ENCODE measurements around the gene LIPA. TPM values are rescaled to one million over a fixed set of nuclear protein-coding genes. Genes with fewer than 3 reads are reported as not detected.

LIPA gene
- total RNA-seq, 5 donors from 2014 or later (not counting 1 experiment from before 2014, with no cell fraction given): 23.2 to 38.2 (median 33.6) TPM

GRCh38 chr10:89274928-89275327 is 23.4 kb upstream of the LIPA start:
- H3K36me3 ChIP-seq (ENCODE audit: control insufficient read depth in 2 of 2, extremely low read depth in 1 of 2, insufficient read depth in 1 of 2, low read length in 1 of 2): no peaks in the 10 kb centered on the region
- no peak for ATAC-seq (replicated peaks in 1 of 4)
- no peaks in the 10 kb centered on the region for H3K27me3 ChIP-seq (replicated peaks in 1 of 2; ENCODE audit: control insufficient read depth in 2 of 2, extremely low read depth in 1 of 2, insufficient read depth in 2 of 2, low read length in 1 of 2)
- no peaks in the 10 kb centered on the region for H3K9me3 ChIP-seq
- H3K4me1 Mint-ChIP-seq: no peaks in the 10 kb centered on the region
- H3K36me3 Mint-ChIP-seq: no peaks in the 10 kb centered on the region
- H3K4me1 ChIP-seq (ENCODE audit: control insufficient read depth in 1 of 2, extremely low read depth in 1 of 2, insufficient read depth in 2 of 2, low read length in 2 of 2): no peaks in the 10 kb centered on the region
- CTCF ChIA-PET: interaction anchor here (0.6 to 1.3 kb wide), 2 partner anchors 247 to 322 kb away, joined by 3 read pairs; no protein-coding TSS in a partner anchor
- 67% methylated on average over 2 of the region's 3 CpGs for WGBS (ENCODE audit: insufficient coverage)
- no peak overlapping the region for H3K4me3 ChIP-seq (ENCODE audit: control insufficient read depth in 1 of 2, extremely low read depth in 1 of 2, low read length in 1 of 2)
- no peak overlapping the region for H3K27ac Mint-ChIP-seq
- DNase-seq: no peak
- H3K27ac ChIP-seq (ENCODE audit: low read length): no peak overlapping the region
- POLR2A ChIA-PET: no interaction called here
- H3K9me3 Mint-ChIP-seq: no peaks in the 10 kb centered on the region
- peaks cover 2 to 7% of the 10 kb centered on the region in 2 donors for H3K27me3 Mint-ChIP-seq
- no peak overlapping the region for H3K4me3 Mint-ChIP-seq

DNA sequence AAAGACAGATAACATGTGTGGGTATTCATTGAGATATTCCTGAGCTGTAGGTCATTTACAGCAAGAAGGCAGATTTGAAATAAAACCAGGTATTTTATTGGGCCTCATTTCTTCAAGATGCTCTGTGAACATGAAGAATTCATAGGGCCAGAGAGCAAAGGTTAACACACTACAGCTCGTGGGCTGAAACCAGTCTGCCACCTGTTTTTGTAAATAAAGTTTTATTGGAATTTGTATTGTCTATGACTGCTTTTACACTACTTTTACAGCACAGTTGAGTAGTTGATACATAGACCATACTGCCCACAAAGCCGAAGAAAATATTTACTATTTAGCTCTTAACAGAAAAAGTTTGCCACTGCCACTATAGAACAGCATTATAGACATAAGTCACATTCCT is 22.1 kb upstream of the LIPA start:
- Mint-ChIP-seq H3K27ac (no peak overlapping the region), H3K4me3 (no peak overlapping the region), H3K36me3 (no peaks in the 10 kb centered on the region), H3K27me3 (peaks cover 2 to 7% of the 10 kb centered on the region in 2 donors), H3K9me3 (no peaks in the 10 kb centered on the region), H3K4me1 (no peaks in the 10 kb centered on the region)
- 75% methylated on average over 1 of the region's 2 CpGs for WGBS (ENCODE audit: insufficient coverage)
- no peaks in the 10 kb centered on the region for H3K27me3 ChIP-seq (replicated peaks in 1 of 2; ENCODE audit: control insufficient read depth in 2 of 2, extremely low read depth in 1 of 2, insufficient read depth in 2 of 2, low read length in 1 of 2)
- H3K36me3 ChIP-seq (ENCODE audit: control insufficient read depth in 2 of 2, extremely low read depth in 1 of 2, insufficient read depth in 1 of 2, low read length in 1 of 2): no peaks in the 10 kb centered on the region
- no peak for ATAC-seq (replicated peaks in 1 of 4)
- H3K9me3 ChIP-seq: no peaks in the 10 kb centered on the region
- POLR2A ChIA-PET: no interaction called here
- H3K27ac ChIP-seq (ENCODE audit: low read length): no peak overlapping the region
- H3K4me1 ChIP-seq (ENCODE audit: control insufficient read depth in 1 of 2, extremely low read depth in 1 of 2, insufficient read depth in 2 of 2, low read length in 2 of 2): no peaks in the 10 kb centered on the region
- no peak for DNase-seq
- no peak overlapping the region for H3K4me3 ChIP-seq (ENCODE audit: control insufficient read depth in 1 of 2, extremely low read depth in 1 of 2, low read length in 1 of 2)
- CTCF ChIA-PET: interaction anchor here in 1 of 2 donors (0.7 to 0.8 kb wide), 2 partner anchors 16 to 30 kb away, joined by 3 to 4 read pairs; no protein-coding TSS in a partner anchor

DNA sequence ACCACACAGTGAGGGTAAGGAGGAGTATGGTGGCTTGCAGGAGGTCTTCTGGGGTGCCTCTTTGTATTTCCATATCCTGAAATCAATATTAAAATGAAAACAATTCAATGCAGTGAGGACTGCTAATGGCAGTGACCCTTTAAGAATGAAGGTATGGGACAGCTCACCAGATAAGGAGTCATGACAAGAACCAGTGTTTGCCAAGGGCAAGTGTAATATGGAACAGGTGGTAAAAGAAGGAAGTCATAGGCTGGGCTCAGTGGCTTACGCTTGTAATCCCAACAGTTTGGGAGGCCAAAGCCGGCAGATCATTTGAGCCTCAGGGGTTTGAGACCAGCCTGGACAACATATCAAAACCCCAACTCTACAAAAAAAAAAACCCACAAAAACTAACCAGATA is 20.0 kb upstream of the LIPA start:
- Histone ChIP-seq H3K4me3 (ENCODE audit: control insufficient read depth in 1 of 2, extremely low read depth in 1 of 2, low read length in 1 of 2) (no peak overlapping the region), H3K4me1 (ENCODE audit: control insufficient read depth in 1 of 2, extremely low read depth in 1 of 2, insufficient read depth in 2 of 2, low read length in 2 of 2) (no peaks in the 10 kb centered on the region), H3K9me3 (no peaks in the 10 kb centered on the region), H3K27ac (ENCODE audit: low read length) (no peak overlapping the region), H3K36me3 (ENCODE audit: control insufficient read depth in 2 of 2, extremely low read depth in 1 of 2, insufficient read depth in 1 of 2, low read length in 1 of 2) (no peaks in the 10 kb centered on the region), H3K27me3 (replicated peaks in 1 of 2; ENCODE audit: control insufficient read depth in 2 of 2, extremely low read depth in 1 of 2, insufficient read depth in 2 of 2, low read length in 1 of 2) (no peaks in the 10 kb centered on the region)
- ATAC-seq (replicated peaks in 1 of 4) (no peak), DNase-seq (no peak)
- H3K4me3 Mint-ChIP-seq: no peak overlapping the region
- no peaks in the 10 kb centered on the region for H3K36me3 Mint-ChIP-seq
- ChIA-PET CTCF (no interaction called here), POLR2A (no interaction called here)
- no CpG with 5 or more reads among the region's 2 CpGs for WGBS (ENCODE audit: insufficient coverage)
- no peaks in the 10 kb centered on the region for H3K4me1 Mint-ChIP-seq
- peaks cover 2 to 7% of the 10 kb centered on the region in 2 donors for H3K27me3 Mint-ChIP-seq
- no peak overlapping the region for H3K27ac Mint-ChIP-seq
- H3K9me3 Mint-ChIP-seq: no peaks in the 10 kb centered on the region

- DNase-seq (no peak), ATAC-seq (replicated peaks in 1 of 4) (no peak)
- Mint-ChIP-seq H3K27ac (no peak overlapping the region), H3K9me3 (no peaks in the 10 kb centered on the region), H3K4me1 (no peaks in the 10 kb centered on the region), H3K36me3 (no peaks in the 10 kb centered on the region), H3K27me3 (peaks cover 0 to 3% of the 10 kb centered on the region in 2 donors), H3K4me3 (no peak overlapping the region)
- ChIA-PET CTCF (interaction anchor here in 1 of 2 donors (0.9 kb wide), 1 partner anchor 9 kb away, joined by 3 read pairs; no protein-coding TSS in a partner anchor), POLR2A (no interaction called here)
- H3K27ac ChIP-seq (ENCODE audit: low read length): no peak overlapping the region
- no peak overlapping the region for H3K4me3 ChIP-seq (ENCODE audit: control insufficient read depth in 1 of 2, extremely low read depth in 1 of 2, low read length in 1 of 2)
- no peaks in the 10 kb centered on the region for H3K27me3 ChIP-seq (replicated peaks in 1 of 2; ENCODE audit: control insufficient read depth in 2 of 2, extremely low read depth in 1 of 2, insufficient read depth in 2 of 2, low read length in 1 of 2)
- no peaks in the 10 kb centered on the region for H3K4me1 ChIP-seq (ENCODE audit: control insufficient read depth in 1 of 2, extremely low read depth in 1 of 2, insufficient read depth in 2 of 2, low read length in 2 of 2)
- H3K36me3 ChIP-seq (ENCODE audit: control insufficient read depth in 2 of 2, extremely low read depth in 1 of 2, insufficient read depth in 1 of 2, low read length in 1 of 2): no peaks in the 10 kb centered on the region
- H3K9me3 ChIP-seq: no peaks in the 10 kb centered on the region
These were observed 18.5 kb upstream of the LIPA start for GRCh38 chr10:89270153-89270483.

- Mint-ChIP-seq H3K27ac (no peak overlapping the region), H3K27me3 (peaks cover 0 to 3% of the 10 kb centered on the region in 2 donors), H3K4me1 (no peaks in the 10 kb centered on the region), H3K9me3 (no peaks in the 10 kb centered on the region), H3K36me3 (no peaks in the 10 kb centered on the region), H3K4me3 (no peak overlapping the region)
- Histone ChIP-seq H3K27ac (ENCODE audit: low read length) (no peak overlapping the region), H3K4me3 (ENCODE audit: control insufficient read depth in 1 of 2, extremely low read depth in 1 of 2, low read length in 1 of 2) (no peak overlapping the region), H3K9me3 (no peaks in the 10 kb centered on the region), H3K27me3 (replicated peaks in 1 of 2; ENCODE audit: control insufficient read depth in 2 of 2, extremely low read depth in 1 of 2, insufficient read depth in 2 of 2, low read length in 1 of 2) (peaks cover 0 to 3% of the 10 kb centered on the region in 2 experiments), H3K36me3 (ENCODE audit: control insufficient read depth in 2 of 2, extremely low read depth in 1 of 2, insufficient read depth in 1 of 2, low read length in 1 of 2) (no peaks in the 10 kb centered on the region), H3K4me1 (ENCODE audit: control insufficient read depth in 1 of 2, extremely low read depth in 1 of 2, insufficient read depth in 2 of 2, low read length in 2 of 2) (no peaks in the 10 kb centered on the region)
- DNase-seq: no peak
- ChIA-PET POLR2A (no interaction called here), CTCF (interaction anchor here (0.5 to 0.9 kb wide), 2 partner anchors 8 to 20 kb away, joined by 3 read pairs; no protein-coding TSS in a partner anchor)
- no peak for ATAC-seq (replicated peaks in 1 of 4)
- WGBS (ENCODE audit: insufficient coverage): no CpG with 5 or more reads among the region's 3 CpGs
These were observed 18.0 kb upstream of the LIPA start for GRCh38 chr10:89269433-89270152.

GRCh38 chr10:89266721-89267453 is 15.3 kb upstream of the LIPA start:
- Mint-ChIP-seq H3K4me1 (no peaks in the 10 kb centered on the region), H3K4me3 (no peak overlapping the region), H3K36me3 (no peaks in the 10 kb centered on the region), H3K9me3 (no peaks in the 10 kb centered on the region), H3K27ac (no peak overlapping the region), H3K27me3 (no peaks in the 10 kb centered on the region)
- Histone ChIP-seq H3K9me3 (no peaks in the 10 kb centered on the region), H3K27ac (ENCODE audit: low read length) (no peak overlapping the region), H3K27me3 (replicated peaks in 1 of 2; ENCODE audit: control insufficient read depth in 2 of 2, extremely low read depth in 1 of 2, insufficient read depth in 2 of 2, low read length in 1 of 2) (peaks cover 0 to 4% of the 10 kb centered on the region in 2 experiments), H3K4me3 (ENCODE audit: control insufficient read depth in 1 of 2, extremely low read depth in 1 of 2, low read length in 1 of 2) (no peak overlapping the region), H3K36me3 (ENCODE audit: control insufficient read depth in 2 of 2, extremely low read depth in 1 of 2, insufficient read depth in 1 of 2, low read length in 1 of 2) (no peaks in the 10 kb centered on the region), H3K4me1 (ENCODE audit: control insufficient read depth in 1 of 2, extremely low read depth in 1 of 2, insufficient read depth in 2 of 2, low read length in 2 of 2) (no peaks in the 10 kb centered on the region)
- ATAC-seq (replicated peaks in 1 of 4) (no peak), DNase-seq (no peak)
- POLR2A ChIA-PET: no interaction called here
- 40% methylated on average over 1 of the region's 1 CpG for WGBS (ENCODE audit: insufficient coverage)
- CTCF ChIA-PET: no interaction called here

Measured in T-cell (primary cell).